H9 (cell line): ENCODE data around the gene CRACDL. TPM values are rescaled to one million over a fixed set of nuclear protein-coding genes. Genes with fewer than 3 reads are reported as not detected.

Experiments used
- DNase-seq: peaks from one replicate; pipeline ENCODE4 v3.0.0-alpha.2; 2017
- H2AFZ ChIP-seq: one replicate; pipeline ENCODE4 v1.6.1; 2013; ENCODE audit warnings: mild to moderate bottlenecking, low read length, control low read depth, moderate library complexity
- H2AK5ac ChIP-seq: 2 replicates; pipeline ENCODE4 v1.6.1; 2013; ENCODE audit warnings: low read length, control low read depth, mixed read lengths; ENCODE audit not compliant: insufficient read length
- H2BK120ac ChIP-seq: one replicate; pipeline ENCODE4 v1.6.1; 2013; ENCODE audit warnings: low read depth, mild to moderate bottlenecking, low read length, control low read depth, inconsistent platforms; ENCODE audit not compliant: poor library complexity, severe bottlenecking
- H2BK12ac ChIP-seq: 2 replicates; pipeline ENCODE4 v1.6.1; 2013; ENCODE audit warnings: low read length, control low read depth, mixed read lengths, low read depth; ENCODE audit not compliant: insufficient read length
- H2BK15ac ChIP-seq: 2 replicates; pipeline ENCODE4 v1.6.1; 2013; ENCODE audit warnings: low read depth, low read length, control low read depth
- H2BK20ac ChIP-seq: one replicate; pipeline ENCODE4 v1.6.1; 2013; ENCODE audit warnings: low read depth, mild to moderate bottlenecking, low read length, control low read depth, inconsistent platforms; ENCODE audit not compliant: poor library complexity, severe bottlenecking
- H2BK5ac ChIP-seq: 2 replicates; pipeline ENCODE4 v1.6.1; 2013; ENCODE audit warnings: low read length, control low read depth, mixed read lengths; ENCODE audit not compliant: insufficient read length
- H3K14ac ChIP-seq: 2 replicates; pipeline ENCODE4 v1.6.1; 2013; ENCODE audit warnings: low read length, control low read depth; ENCODE audit not compliant: insufficient read depth
- H3K18ac ChIP-seq: 2 replicates; pipeline ENCODE4 v1.6.1; 2013; ENCODE audit warnings: low read depth, mild to moderate bottlenecking, mixed read lengths, low read length, control low read depth; ENCODE audit not compliant: insufficient read length
- H3K23ac ChIP-seq: 2 replicates; pipeline ENCODE4 v1.6.1; 2013; ENCODE audit warnings: low read length, control low read depth, mixed read lengths, low read depth; ENCODE audit not compliant: insufficient read length
- H3K23me2 ChIP-seq: 2 replicates; pipeline ENCODE4 v1.6.1; 2013; ENCODE audit warnings: low read depth, mild to moderate bottlenecking, mixed read lengths, low read length, control low read depth; ENCODE audit not compliant: insufficient read length, poor library complexity, severe bottlenecking
- H3K27ac ChIP-seq: 2 replicates; pipeline ENCODE4 v1.5.1; 2013; ENCODE audit warnings: low read length, control low read depth, mixed read lengths, low read depth; ENCODE audit not compliant: insufficient read length
- H3K27me3 ChIP-seq: 2 replicates; pipeline ENCODE4 v1.6.1; 2013; ENCODE audit warnings: low read length, control low read depth, inconsistent platforms; ENCODE audit not compliant: insufficient read depth
- H3K4ac ChIP-seq: 2 replicates; pipeline ENCODE4 v1.6.1; 2013; ENCODE audit warnings: low read depth, mild to moderate bottlenecking, control low read depth, inconsistent platforms, low read length, moderate library complexity
- H3K4me1 ChIP-seq: 2 replicates; pipeline ENCODE4 v1.6.1; 2013; ENCODE audit warnings: low read length, control low read depth, inconsistent platforms; ENCODE audit not compliant: insufficient read depth
- H3K4me2 ChIP-seq: 2 replicates; pipeline ENCODE4 v1.6.1; 2013; ENCODE audit warnings: low read length, control low read depth, mixed read lengths; ENCODE audit not compliant: insufficient read length, insufficient read depth
- H3K56ac ChIP-seq: 2 replicates; pipeline ENCODE4 v1.6.1; 2013; ENCODE audit warnings: low read depth, mild to moderate bottlenecking, mixed read lengths, low read length, control low read depth; ENCODE audit not compliant: insufficient read length
- H3K79me1 ChIP-seq: 2 replicates; pipeline ENCODE4 v1.6.1; 2013; ENCODE audit warnings: low read depth, mild to moderate bottlenecking, moderate library complexity, low read length, control low read depth, inconsistent platforms; ENCODE audit not compliant: insufficient read depth, poor library complexity, severe bottlenecking
- H3K79me2 ChIP-seq: 2 replicates; pipeline ENCODE4 v1.6.1; 2013; ENCODE audit warnings: low read length, control low read depth, inconsistent platforms; ENCODE audit not compliant: insufficient read depth
- H3K9ac ChIP-seq: 2 replicates; pipeline ENCODE4 v1.6.1; 2013; ENCODE audit warnings: low read length, control low read depth, mixed read lengths; ENCODE audit not compliant: insufficient read length; ENCODE audit errors: extremely low read depth
- H3K9me3 ChIP-seq: one replicate; pipeline ENCODE4 v1.6.1; 2013; ENCODE audit warnings: low read depth, low read length, inconsistent platforms; ENCODE audit not compliant: control insufficient read depth
- H3T11ph ChIP-seq: one replicate; pipeline ENCODE4 v1.6.1; 2013; ENCODE audit warnings: mild to moderate bottlenecking, low read length, control low read depth, inconsistent platforms
- H4K20me1 ChIP-seq: one replicate; pipeline ENCODE4 v1.6.1; 2013; ENCODE audit not compliant: control insufficient read depth, insufficient read length, insufficient read depth
- H4K5ac ChIP-seq: 2 replicates; pipeline ENCODE4 v1.6.1; 2013; ENCODE audit warnings: low read depth, mild to moderate bottlenecking, mixed read lengths, low read length, control low read depth; ENCODE audit not compliant: insufficient read length
- H4K8ac ChIP-seq: replicated peaks from 2 replicates; pipeline ENCODE4 v1.6.1; 2013; ENCODE audit warnings: low read length, control low read depth, mixed read lengths, low read depth; ENCODE audit not compliant: insufficient read length
- H4K91ac ChIP-seq: 2 replicates; pipeline ENCODE4 v1.6.1; 2013; ENCODE audit warnings: low read depth, mild to moderate bottlenecking, moderate library complexity, mixed read lengths, low read length, control low read depth; ENCODE audit not compliant: insufficient read length
- H3K27ac Mint-ChIP-seq, 3 experiments: 2 replicates in 2 of 3; 3 replicates in 1 of 3; pipeline ENCODE4 v1.8.0; 2020 to 2021; ENCODE audit warnings: mixed read lengths in 3 of 3, mild to moderate bottlenecking in 1 of 3, moderate library complexity in 1 of 3
- H3K27me3 Mint-ChIP-seq: 2 replicates; pipeline ENCODE4 v1.8.0; 2021; ENCODE audit warnings: low read depth, mild to moderate bottlenecking, moderate library complexity, mixed read lengths
- H3K36me3 Mint-ChIP-seq, 3 experiments: 2 replicates in 2 of 3; 3 replicates in 1 of 3; pipeline ENCODE4 v1.8.0; 2020 to 2021; ENCODE audit warnings: low read depth in 3 of 3, mixed read lengths in 3 of 3; ENCODE audit not compliant: insufficient read depth in 1 of 3
- H3K4me1 Mint-ChIP-seq, 2 experiments: 2 replicates each; pipeline ENCODE4 v1.8.0; 2020; ENCODE audit warnings: mixed read lengths in 2 of 2
- H3K4me3 Mint-ChIP-seq, 2 experiments: 2 replicates in 1 of 2; 3 replicates in 1 of 2; pipeline ENCODE4 v1.8.0; 2020 to 2021; ENCODE audit warnings: mild to moderate bottlenecking in 2 of 2, mixed read lengths in 2 of 2, moderate library complexity in 1 of 2
- H3K9me3 Mint-ChIP-seq, 2 experiments: 2 replicates in 1 of 2; 3 replicates in 1 of 2; pipeline ENCODE4 v1.8.0; 2020; ENCODE audit warnings: mild to moderate bottlenecking in 2 of 2, mixed read lengths in 2 of 2, moderate library complexity in 1 of 2
- CTCF ChIP-seq: fragments of 200-600 bp; sonication (generic); conservative IDR thresholded peaks from 3 replicates; pipeline ENCODE4 v1.8.0; 2021; ENCODE audit warnings: antibody characterized with exemption, mild to moderate bottlenecking
- WGBS: extraction: QIAGEN DNeasy Blood & Tissue Kit; methylation state at CpG from one replicate; pipeline ENCODE4 v1.1.7; 2013; ENCODE audit warnings: missing lambda C conversion rate, low lambda C conversion rate, mixed read lengths; ENCODE audit not compliant: insufficient read length; ENCODE audit errors: extremely low coverage; 5-methylcytosine and 5-hydroxymethylcytosine counted together
- total RNA-seq: library from RNA; stranded (reverse); gene quantifications from 2 replicates; pipeline ENCODE4 v1.2.1, GENCODE V29; 2021

CRACDL gene
- total RNA-seq, 1 experiment from 2014 or later: 0.48 TPM

- no peaks in the 10 kb centered on the region for H3K36me3 Mint-ChIP-seq
- no peak overlapping the region for H3K18ac ChIP-seq
- no peak overlapping the region for H3K4me3 Mint-ChIP-seq
- H3K56ac ChIP-seq: no peak overlapping the region
- no peaks in the 10 kb centered on the region for H3K23me2 ChIP-seq
- no peak overlapping the region for H2BK5ac ChIP-seq
- H2AFZ ChIP-seq: no peak overlapping the region
- H3K14ac ChIP-seq: no peak overlapping the region
- H3K9ac ChIP-seq: no peak overlapping the region
- H2AK5ac ChIP-seq: no peak overlapping the region
- no peak overlapping the region for H4K5ac ChIP-seq
- H4K20me1 ChIP-seq: no peaks in the 10 kb centered on the region
- no peak overlapping the region for H2BK120ac ChIP-seq
- H4K91ac ChIP-seq: no peak overlapping the region
- no peaks in the 10 kb centered on the region for H3K79me1 ChIP-seq
- no peak overlapping the region for H2BK20ac ChIP-seq
- H3T11ph ChIP-seq: no peak overlapping the region
- H3K4me2 ChIP-seq: no peak overlapping the region
- no peak overlapping the region for H4K8ac ChIP-seq
- H3K27me3 ChIP-seq: no peaks in the 10 kb centered on the region
- no peak overlapping the region for H3K4ac ChIP-seq
- no peak for TF ChIP-seq CTCF
- H2BK12ac ChIP-seq: no peak overlapping the region
- H3K23ac ChIP-seq: no peak overlapping the region
- H3K9me3 Mint-ChIP-seq: peaks cover 0 to 3% of the 10 kb centered on the region in 2 experiments; a peak in 2 of 5 replicates
- no peaks in the 10 kb centered on the region; the same call in 1 of the 2 replicates for H3K27me3 Mint-ChIP-seq
- H3K27ac ChIP-seq: no peak overlapping the region
- no peaks in the 10 kb centered on the region for H3K79me2 ChIP-seq
- DNase-seq: no peak
- H2BK15ac ChIP-seq: no peak overlapping the region
- H3K27ac Mint-ChIP-seq: no peak overlapping the region
- H3K9me3 ChIP-seq: no peaks in the 10 kb centered on the region
- 0 out of 4 replicates have a peak, but pooled peaks cover 0 to 2% of the 10 kb centered on the region in 2 experiments for H3K4me1 Mint-ChIP-seq
- no peaks in the 10 kb centered on the region for H3K4me1 ChIP-seq
- no CpG with 5 or more reads among the region's 2 CpGs for WGBS
Observed at GRCh38 chr2:98896416-98896815, 39.6 kb downstream of the CRACDL start.
